K562 (cell line): Measurements from ENCODE around the gene SDE2. TPM values are rescaled to one million over a fixed set of nuclear protein-coding genes. Genes with fewer than 3 reads are reported as not detected.

ENCODE experiments used
- CBX1 ChIP-seq: sonication (generic); IDR thresholded peaks from 2 replicates; pipeline ENCODE4 v1.6.1; 2016; ENCODE audit warnings: antibody characterized with exemption, low read depth, mild to moderate bottlenecking
- CEBPB ChIP-seq: fragments of 450-650 bp; IDR thresholded peaks from 2 replicates; pipeline ENCODE4 v1.6.1; 2016; ENCODE audit warnings: missing genetic modification characterization, missing compliant biosample characterization
- HDAC3 ChIP-seq: fragments of 450-650 bp; IDR thresholded peaks from 2 replicates; pipeline ENCODE4 v1.6.1; 2018; ENCODE audit warnings: borderline replicate concordance, mild to moderate bottlenecking, moderate library complexity; ENCODE audit not compliant: partially characterized antibody
- HMG20A ChIP-seq: fragments of 450-650 bp; formaldehyde crosslinking; conservative IDR thresholded peaks from 2 replicates; pipeline ENCODE4 v1.4.0; 2020; ENCODE audit warnings: mild to moderate bottlenecking, mixed read lengths
- HSF4 ChIP-seq: fragments of 250-450 bp; sonication (Bioruptor Pico); IDR thresholded peaks from 2 replicates; pipeline ENCODE4 v2.1.2; 2022; ENCODE audit warnings: mild to moderate bottlenecking, moderate library complexity, borderline replicate concordance
- TRIM24 ChIP-seq, 2 experiments: fragments of 450-650 bp; IDR thresholded peaks; 2 replicates each; pipeline ENCODE4 v1.6.1; 2016
- U2AF2 ChIP-seq: fragments of 200-400 bp; formaldehyde crosslinking; optimal IDR thresholded peaks from 2 replicates; pipeline ENCODE3; 2017; ENCODE audit warnings: low read depth, mild to moderate bottlenecking, low read length
- XRCC4 ChIP-seq: IDR thresholded peaks from one replicate; pipeline ENCODE4 v1.6.1; 2011; ENCODE audit not compliant: insufficient read depth, insufficient read length; ENCODE audit errors: extremely low read depth
- ZNF124 ChIP-seq: sonication (generic); formaldehyde crosslinking; IDR thresholded peaks from 2 replicates; pipeline ENCODE4 v1.8.1; 2022; ENCODE audit warnings: missing genetic modification reagents
- ZNF175 ChIP-seq: fragments of 200-800 bp; sonication (Bioruptor generic); IDR thresholded peaks from 2 replicates; pipeline ENCODE4 v1.6.1; 2016; ENCODE audit warnings: low read depth, mild to moderate bottlenecking, missing genetic modification characterization, missing compliant biosample characterization
- ZNF184 ChIP-seq: sonication (generic); formaldehyde crosslinking; IDR thresholded peaks from 2 replicates; pipeline ENCODE4 v1.5.0; 2020; ENCODE audit warnings: missing genetic modification reagents
- ZNF717 ChIP-seq: fragments of 250-450 bp; sonication (Bioruptor Pico); IDR thresholded peaks from 2 replicates; pipeline ENCODE4 v1.5.0; 2021
- polyA plus RNA-seq, 8 experiments: library from polyadenylated mRNA; depleted of rRNA in 4 of 8; stranded (reverse) in 5 of 8; unstranded in 3 of 8; fragments of >200 nt; fragmentation: Nextera tagmentation in 2 of 8; fragmentation: Illumina TruSeq in 1 of 8; extraction: Ambion mirVana in 2 of 8; extraction: Trizol in 1 of 8; gene quantifications; 2 replicates each; pipeline versions ENCODE4 v1.2.1 to v1.2.3, GENCODE V29; 2011 to 2014; ENCODE audit warnings: inconsistent platforms in 1 of 8, missing spikeins in 1 of 8
- total RNA-seq, 7 experiments: library from RNA; depleted of rRNA in 6 of 7; stranded (reverse); fragments of >200 nt in 6 of 7; fragmentation: Illumina TruSeq in 2 of 7; extraction: Trizol in 2 of 7; gene quantifications; 2 replicates each; pipeline versions ENCODE4 v1.2.1 to v1.2.3, GENCODE V29; 2011 to 2021; ENCODE audit warnings: low replicate concordance in 1 of 7
- TF ChIP-seq, protein P1 (sequence below): fragments of 250-450 bp; sonication (Bioruptor Pico); IDR thresholded peaks from 2 replicates; pipeline ENCODE4 v1.5.0; 2021; ENCODE audit warnings: mild to moderate bottlenecking, moderate library complexity

Gene SDE2
- total and polyA plus RNA-seq, 9 of the 15 experiments (the other 6 are each of a cell fraction or from before 2014, with no cell fraction given), result 14.3 to 62.3 (median 46.0) TPM

DNA sequence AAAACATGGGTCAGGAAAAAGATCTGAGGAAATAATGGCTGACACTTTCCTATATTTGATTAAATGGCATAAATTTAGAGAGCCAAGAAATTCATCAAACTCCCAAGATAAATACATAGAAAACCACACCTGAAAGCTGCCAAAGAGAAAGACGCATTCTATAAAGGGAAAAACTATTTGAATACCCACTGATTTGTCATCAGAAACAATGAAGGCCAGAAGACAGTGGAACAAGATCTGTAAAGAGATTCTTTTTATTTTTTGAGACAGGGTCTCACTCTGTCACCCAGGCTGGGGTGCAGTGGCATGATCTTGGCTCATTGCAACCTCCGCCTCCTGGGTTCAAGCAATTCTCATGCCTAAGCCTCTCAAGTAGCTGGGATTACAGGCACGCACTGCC is 17.4 kb downstream of the SDE2 start (continued):
- TF ChIP-seq CEBPB, result no peak
- TF ChIP-seq, protein P1, sequence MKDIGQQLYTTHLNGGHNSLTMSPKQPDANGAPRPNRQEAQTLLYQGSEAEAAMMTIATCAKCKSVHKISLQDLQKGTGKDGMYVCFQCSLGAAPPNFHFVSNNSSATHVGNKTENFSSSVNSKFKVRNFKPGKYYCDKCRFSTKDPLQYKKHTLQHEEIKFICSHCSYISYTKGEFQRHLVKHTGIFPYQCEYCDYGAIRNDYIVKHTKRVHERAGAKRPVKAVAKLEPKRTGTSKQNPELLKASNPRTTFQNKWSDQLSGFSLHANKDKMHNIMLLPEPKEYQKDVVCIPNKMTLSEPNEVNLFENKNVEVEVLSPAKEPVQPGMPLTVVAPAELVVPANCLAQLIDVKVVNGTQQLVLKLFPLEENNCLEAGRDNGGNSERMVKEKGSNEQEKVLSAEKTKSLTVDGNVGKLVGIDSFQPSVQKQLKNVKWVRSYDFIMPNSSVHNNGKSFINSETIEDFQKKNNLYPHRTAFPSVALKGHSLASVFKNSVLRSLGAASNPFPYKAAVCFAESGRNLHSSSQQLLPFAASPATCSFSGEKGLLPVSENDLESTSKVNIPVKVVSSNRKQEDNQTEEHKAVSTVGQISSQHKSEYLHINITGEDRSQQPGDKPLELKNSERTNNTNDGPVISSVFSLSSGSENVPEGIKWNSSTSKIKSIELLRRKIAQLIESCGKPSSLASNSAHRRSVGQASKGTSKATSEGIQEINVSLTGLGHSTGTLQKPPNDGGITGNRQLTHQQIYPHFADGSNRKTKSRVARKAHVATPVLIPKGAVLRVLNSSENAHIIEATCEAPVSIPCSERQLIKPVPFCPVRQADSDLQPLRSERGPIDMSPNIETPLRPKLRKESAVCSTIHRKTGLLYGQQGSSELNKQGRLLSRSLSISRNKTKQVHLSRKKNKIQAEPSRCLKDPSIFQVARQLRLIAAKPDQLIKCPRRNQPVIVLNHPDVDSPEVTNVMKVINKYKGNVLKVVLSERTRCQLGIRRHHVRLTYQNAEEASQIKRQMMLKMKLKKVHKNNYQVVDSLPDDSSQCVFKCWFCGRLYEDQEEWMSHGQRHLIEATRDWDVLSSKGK (CRISPR knock-in tag), result no peak
- no peak for TF ChIP-seq ZNF717 (CRISPR knock-in tag)
- no peak for TF ChIP-seq ZNF175 (CRISPR knock-in tag)
- no peak for TF ChIP-seq HSF4 (CRISPR knock-in tag)
- TF ChIP-seq HMG20A (CRISPR knock-in tag), result no peak
- TF ChIP-seq TRIM24 (IDR thresholded peaks at IDR 0.05), result peak; percentile 34 to 85; a peak in 3 of 4 replicates
- TF ChIP-seq CBX1, result 0 out of 2 replicates have a peak, but pooled peaks have one; percentile 69
- no peak for TF ChIP-seq ZNF124 (CRISPR knock-in tag)
- no peak for TF ChIP-seq HDAC3
- TF ChIP-seq U2AF2, result no peak
- peak; percentile 98 for TF ChIP-seq ZNF184 (CRISPR knock-in tag)
- TF ChIP-seq XRCC4, result no peak
